H1 (cell line): Measurements from ENCODE around the gene TBC1D23. TPM values are rescaled to one million over a fixed set of nuclear protein-coding genes. Genes with fewer than 3 reads are reported as not detected.

Experiments used
- CTCF ChIA-PET: fragments of 300-600 bp; sonication (Branson Sonifier 250); formaldehyde crosslinking; loops from one replicate; lab custom pipeline; 2021; ENCODE audit not compliant: partially characterized antibody; lab: Charles Lee
- POLR2A ChIA-PET: fragments of 300-600 bp; sonication (Branson Sonifier 250); formaldehyde crosslinking; loops from one replicate; lab custom pipeline; 2021; ENCODE audit warnings: inconsistent platforms; ENCODE audit not compliant: partially characterized antibody; lab: Charles Lee
- DNase-seq, 2 experiments: peaks; one replicate each; pipeline versions ENCODE4 v3.0.0 to v3.0.0-alpha.2; 2010 to 2022; ENCODE audit warnings: low spot score in 2 of 2, low read depth in 1 of 2, mixed read lengths in 1 of 2
- FAIRE-seq: peaks from 2 replicates; lab custom pipeline; 2011; peaks lifted over from hg19 to GRCh38; lab: Jason Lieb, UNC
- H2AFZ ChIP-seq: 2 replicates; pipeline ENCODE4 v1.8.1; 2012; ENCODE audit warnings: low read length, inconsistent platforms
- H2AK5ac ChIP-seq: 2 replicates; pipeline ENCODE4 v1.6.1; 2013; ENCODE audit warnings: low read depth, low read length
- H2BK120ac ChIP-seq: replicated peaks from 2 replicates; pipeline ENCODE3; 2013; ENCODE audit warnings: low read depth, low read length, inconsistent platforms
- H2BK12ac ChIP-seq: 2 replicates; pipeline ENCODE4 v1.6.1; 2013; ENCODE audit warnings: low read depth, low read length
- H2BK15ac ChIP-seq: 2 replicates; pipeline ENCODE4 v1.6.1; 2013; ENCODE audit warnings: low read length
- H2BK20ac ChIP-seq: 2 replicates; pipeline ENCODE4 v1.6.1; 2013; ENCODE audit warnings: low read length
- H2BK5ac ChIP-seq: 2 replicates; pipeline ENCODE4 v1.6.1; 2013; ENCODE audit warnings: low read depth, low read length
- H3K14ac ChIP-seq: 2 replicates; pipeline ENCODE4 v1.6.1; 2013; ENCODE audit warnings: inconsistent platforms; ENCODE audit not compliant: insufficient read length
- H3K18ac ChIP-seq: 2 replicates; pipeline ENCODE4 v1.6.1; 2013; ENCODE audit warnings: low read length; ENCODE audit errors: extremely low read depth
- H3K23ac ChIP-seq: 2 replicates; pipeline ENCODE4 v1.6.1; 2013; ENCODE audit warnings: inconsistent platforms; ENCODE audit not compliant: insufficient read length
- H3K23me2 ChIP-seq: 2 replicates; pipeline ENCODE4 v1.6.1; 2013; ENCODE audit warnings: low read depth, low read length
- H3K27ac ChIP-seq: 2 replicates; pipeline ENCODE4 v1.6.1; 2011; ENCODE audit warnings: low read depth, low read length, inconsistent platforms
- H3K27me3 ChIP-seq, 4 experiments: replicated peaks in 1 of 4; 1 replicate in 1 of 4; 2 replicates in 3 of 4; pipeline versions ENCODE4 v1.6.1 to v1.8.1; 2011 to 2013; ENCODE audit warnings: low read length in 3 of 4, mild to moderate bottlenecking in 3 of 4, inconsistent platforms in 2 of 4, mixed read lengths in 2 of 4, moderate library complexity in 1 of 4; ENCODE audit not compliant: control insufficient read depth in 3 of 4, insufficient read depth in 3 of 4; ENCODE audit errors: extremely low read depth in 1 of 4
- H3K36me3 ChIP-seq, 4 experiments: 2 replicates each; pipeline versions ENCODE4 v1.6.1 to v1.8.1; 2011 to 2013; ENCODE audit warnings: mild to moderate bottlenecking in 4 of 4, low read length in 3 of 4, moderate library complexity in 2 of 4, control low read depth in 1 of 4, inconsistent platforms in 1 of 4; ENCODE audit not compliant: insufficient read depth in 4 of 4, control insufficient read depth in 2 of 4
- H3K4ac ChIP-seq: replicated peaks from 2 replicates; pipeline ENCODE3; 2013; ENCODE audit warnings: low read length, low read depth, mixed read lengths, inconsistent platforms; ENCODE audit not compliant: insufficient read length
- H3K4me1 ChIP-seq, 4 experiments: replicated peaks in 1 of 4; 1 replicate in 1 of 4; 2 replicates in 3 of 4; pipeline versions ENCODE4 v1.6.1 to v1.8.1; 2011 to 2013; ENCODE audit warnings: low read length in 3 of 4, inconsistent platforms in 2 of 4, mixed read lengths in 1 of 4; ENCODE audit not compliant: insufficient read depth in 4 of 4, control insufficient read depth in 3 of 4
- H3K4me2 ChIP-seq, 2 experiments: 2 replicates each; pipeline versions ENCODE4 v1.6.1 to v1.8.1; 2011 to 2013; ENCODE audit warnings: low read depth in 2 of 2, low read length in 2 of 2, control low read depth in 1 of 2, inconsistent platforms in 1 of 2, mild to moderate bottlenecking in 1 of 2; ENCODE audit not compliant: insufficient read depth in 1 of 2
- H3K4me3 ChIP-seq, 4 experiments: fragments of 200-600, 300-600 bp in 1 of 4; sonication (generic), shearing (Covaris generic), sonication (Bioruptor Twin) in 1 of 4; 2 replicates each; pipeline versions ENCODE4 v1.5.1 to v1.8.1; 2011 to 2016; ENCODE audit warnings: low read length in 4 of 4, low read depth in 3 of 4, control low read depth in 2 of 4, inconsistent platforms in 2 of 4, mild to moderate bottlenecking in 2 of 4, mixed read lengths in 1 of 4, moderate library complexity in 1 of 4; ENCODE audit not compliant: insufficient read depth in 2 of 4; ENCODE audit errors: extremely low read depth in 1 of 4
- H3K56ac ChIP-seq: replicated peaks from 2 replicates; pipeline ENCODE3; 2013; ENCODE audit warnings: low read depth, mild to moderate bottlenecking, mixed read lengths, low read length, inconsistent platforms; ENCODE audit not compliant: insufficient read length
- H3K79me1 ChIP-seq: 2 replicates; pipeline ENCODE4 v1.6.1; 2013; ENCODE audit warnings: low read depth, low read length, control low read depth
- H3K79me2 ChIP-seq, 2 experiments: 2 replicates each; pipeline versions ENCODE4 v1.6.1 to v1.8.1; 2012 to 2013; ENCODE audit warnings: low read length in 2 of 2, mild to moderate bottlenecking in 2 of 2, inconsistent platforms in 1 of 2; ENCODE audit not compliant: insufficient read depth in 2 of 2, control insufficient read depth in 1 of 2
- H3K9ac ChIP-seq, 4 experiments: replicated peaks in 1 of 4; 1 replicate in 1 of 4; 2 replicates in 3 of 4; pipeline versions ENCODE4 v1.6.1 to v1.8.1; 2011 to 2013; ENCODE audit warnings: low read depth in 3 of 4, low read length in 3 of 4, control low read depth in 2 of 4, mild to moderate bottlenecking in 2 of 4, moderate library complexity in 2 of 4, inconsistent platforms in 1 of 4; ENCODE audit errors: extremely low read depth in 1 of 4
- H3K9me3 ChIP-seq, 2 experiments: 2 replicates each; pipeline versions ENCODE4 v1.6.1 to v1.8.1; 2012 to 2013; ENCODE audit warnings: mild to moderate bottlenecking in 2 of 2, moderate library complexity in 2 of 2, control low read depth in 1 of 2, inconsistent platforms in 1 of 2, low read depth in 1 of 2, low read length in 1 of 2, mixed read lengths in 1 of 2; ENCODE audit not compliant: insufficient read depth in 2 of 2
- H4K20me1 ChIP-seq, 2 experiments: replicated peaks in 1 of 2; 2 replicates each; pipeline versions ENCODE3 to v1.8.1; 2011 to 2013; ENCODE audit warnings: inconsistent platforms in 2 of 2, low read length in 2 of 2, mild to moderate bottlenecking in 1 of 2; ENCODE audit not compliant: insufficient read depth in 2 of 2, control insufficient read depth in 1 of 2
- H4K5ac ChIP-seq: 2 replicates; pipeline ENCODE4 v1.6.1; 2013; ENCODE audit warnings: low read length, low read depth, mixed read lengths, inconsistent platforms; ENCODE audit not compliant: insufficient read length
- H4K8ac ChIP-seq: 2 replicates; pipeline ENCODE4 v1.8.0; 2013; ENCODE audit warnings: mild to moderate bottlenecking, moderate library complexity, low read length, inconsistent platforms; ENCODE audit not compliant: insufficient read depth; ENCODE audit errors: extremely low read depth
- H4K91ac ChIP-seq: replicated peaks from 2 replicates; pipeline ENCODE3; 2013; ENCODE audit warnings: low read length, mixed read lengths, inconsistent platforms; ENCODE audit not compliant: insufficient read length
- ATF3 ChIP-seq: IDR thresholded peaks from 2 replicates; pipeline ENCODE4 v1.6.1; 2011; ENCODE audit warnings: low read depth, mild to moderate bottlenecking, low read length; ENCODE audit not compliant: insufficient read depth
- CEBPB ChIP-seq: IDR thresholded peaks from 2 replicates; pipeline ENCODE4 v1.6.1; 2012; ENCODE audit warnings: low read depth, low read length
- CHD2 ChIP-seq: IDR thresholded peaks from 2 replicates; pipeline ENCODE4 v1.6.1; 2012; ENCODE audit warnings: low read length, improper control_type of control experiment
- CREB1 ChIP-seq: IDR thresholded peaks from 2 replicates; pipeline ENCODE4 v1.6.1; 2012; ENCODE audit warnings: inconsistent platforms
- FOSL1 ChIP-seq: IDR thresholded peaks from 2 replicates; pipeline ENCODE4 v1.6.1; 2011; ENCODE audit warnings: mild to moderate bottlenecking, low read depth, low read length, moderate library complexity; ENCODE audit not compliant: insufficient read depth
- GABPA ChIP-seq: IDR thresholded peaks from 2 replicates; pipeline ENCODE4 v1.6.1; 2011; ENCODE audit warnings: mild to moderate bottlenecking, low read length, moderate library complexity, borderline replicate concordance; ENCODE audit not compliant: insufficient read depth
- GTF2F1 ChIP-seq: IDR thresholded peaks from 2 replicates; pipeline ENCODE4 v1.6.1; 2012; ENCODE audit warnings: low read depth, low read length, improper control_type of control experiment, borderline replicate concordance
- JUN ChIP-seq: IDR thresholded peaks from 2 replicates; pipeline ENCODE4 v1.6.1; 2011; ENCODE audit warnings: low read depth, mild to moderate bottlenecking, improper control_type of control experiment, low read length
- KDM4A ChIP-seq: IDR thresholded peaks from one replicate; pipeline ENCODE4 v1.7.1; 2012; ENCODE audit warnings: low read depth, mild to moderate bottlenecking, moderate library complexity, low read length, inconsistent platforms; ENCODE audit not compliant: severe bottlenecking
- KDM5A ChIP-seq: fragments of 200-600 bp; IDR thresholded peaks from 2 replicates; pipeline ENCODE4 v1.7.1; 2012; ENCODE audit warnings: mild to moderate bottlenecking, low read length, inconsistent platforms, mixed read lengths
- MAX ChIP-seq: IDR thresholded peaks from 2 replicates; pipeline ENCODE4 v1.6.1; 2012; ENCODE audit warnings: inconsistent platforms
- PHF8 ChIP-seq: fragments of 200-600 bp; sonication (generic); conservative IDR thresholded peaks from 2 replicates; pipeline ENCODE4 v1.7.1; 2012; ENCODE audit warnings: low read depth, mild to moderate bottlenecking, inconsistent platforms, low read length, moderate library complexity
- SIRT6 ChIP-seq: IDR thresholded peaks from one replicate; pipeline ENCODE4 v1.7.1; 2012; ENCODE audit warnings: low read length, inconsistent platforms
- TBP ChIP-seq: IDR thresholded peaks from 2 replicates; pipeline ENCODE4 v1.6.1; 2011; ENCODE audit warnings: low read depth, low read length, improper control_type of control experiment
- WGBS, 2 experiments: shearing (Covaris generic) in 1 of 2; methylation state at CpG; one replicate each; pipeline versions ENCODE4 v1.1.6 to v1.1.7; 2013 to 2015; ENCODE audit warnings: low lambda C conversion rate in 2 of 2, mixed read lengths in 2 of 2, inconsistent platforms in 1 of 2, low coverage in 1 of 2, missing lambda C conversion rate in 1 of 2; ENCODE audit not compliant: insufficient replicate concordance in 2 of 2, insufficient coverage in 1 of 2, insufficient read length in 1 of 2; ENCODE audit errors: extremely low coverage in 1 of 2, missing lambda C conversion rate in 1 of 2; 5-methylcytosine and 5-hydroxymethylcytosine counted together
- polyA plus RNA-seq, 7 experiments: library from polyadenylated mRNA; depleted of rRNA in 3 of 7; stranded (reverse) in 5 of 7; unstranded in 2 of 7; fragments of >200 nt in 5 of 7; fragments of 200-250 nt in 2 of 7; gene quantifications; 1 replicate in 5 of 7; 2 replicates in 1 of 7; 4 replicates in 1 of 7; pipeline versions ENCODE4 v1.2.1 to v1.2.3, GENCODE V29; 2011 to 2013; ENCODE audit warnings: missing spikeins in 2 of 7, mixed read lengths in 2 of 7
- total RNA-seq: library from RNA; stranded (reverse); fragmentation: NEBNext Ultra II Directional; extraction: Animal tissue kit (Norgen Biotek cat#: 25700); gene quantifications from 2 replicates; pipeline ENCODE4 v1.2.1, GENCODE V29; 2021

TBC1D23 gene
- total and polyA plus RNA-seq, 2 of the 8 experiments (the other 6 are each of a cell fraction or from before 2014, with no cell fraction given) = 6.4 to 29.3 TPM

- Histone ChIP-seq H3K56ac (no peak overlapping the region), H2AK5ac (no peak overlapping the region), H3K4me3 (no peak overlapping the region), H3K18ac (no peak overlapping the region), H4K91ac (no peak overlapping the region), H2BK20ac (no peak overlapping the region), H3K79me1 (no peaks in the 10 kb centered on the region), H3K27ac (no peak overlapping the region), H3K36me3 (no peaks in the 10 kb centered on the region; a peak in 1 of 8 replicates), H2BK120ac (no peak overlapping the region), H4K5ac (no peak overlapping the region), H2BK5ac (no peak overlapping the region), H2AFZ (no peak overlapping the region), H4K8ac (no peak overlapping the region), H3K23me2 (peaks cover 4% of the 10 kb centered on the region; the same call in 1 of the 2 replicates), H2BK15ac (no peak overlapping the region), H2BK12ac (no peak overlapping the region), H3K4ac (no peak overlapping the region), H3K4me1 (peaks cover 0 to 6% (median 4%) of the 10 kb centered on the region in 4 experiments; a peak in 5 of 7 replicates), H3K23ac (no peak overlapping the region), H3K27me3 (no peaks in the 10 kb centered on the region; a peak in 2 of 7 replicates), H3K9ac (no peak overlapping the region), H3K79me2 (no peaks in the 10 kb centered on the region), H3K14ac (no peak overlapping the region), H4K20me1 (no peaks in the 10 kb centered on the region), H3K9me3 (no peaks in the 10 kb centered on the region; a peak in 1 of 4 replicates), H3K4me2 (no peak overlapping the region)
- WGBS, 2 experiments = 89% methylated on average over 5 of the region's 5 CpGs; no CpG with 5 or more reads in 1 of the 2 experiments
- no peak for DNase-seq
- CTCF ChIA-PET = interaction anchor here (0.5 to 2.6 kb wide), 4 partner anchors 9 to 499 kb away, joined by 3 to 9 read pairs (median 4); no protein-coding TSS in a partner anchor
- POLR2A ChIA-PET = interaction anchor here (1.3 kb wide), 1 partner anchor 8 kb away, joined by 4 read pairs; no protein-coding TSS in a partner anchor
- no peak for FAIRE-seq
- TF ChIP-seq KDM4A (no peak), CHD2 (no peak), CEBPB (no peak), TBP (no peak), FOSL1 (no peak), GTF2F1 (no peak), ATF3 (no peak), MAX (no peak), KDM5A (no peak), CREB1 (no peak), JUN (no peak), PHF8 (no peak), GABPA (no peak), SIRT6 (no peak)
Measured at GRCh38 chr3:100330651-100331050, 69.9 kb downstream of the TBC1D23 start.
